ENCODE data around the gene ATG16L2.

Gene ATG16L2

GRCh38 chr11:72793425-72794367 lies 20.5 kb upstream of the ATG16L2 start, which contains the start of gene STARD10:
TSS of gene STARD10 (minus strand) at chr11:72794047. CDS start at chr11:72781181, 12,866 bp downstream.
- peak within 1 kb of the TSS; percentile 66 for H3K27ac ChIP-seq (replicated peaks)
- H3K4me3 ChIP-seq (replicated peaks; ENCODE audit: insufficient read depth, low read length) = peak within 1 kb of the TSS; percentile 59
- TF ChIP-seq SPI1 (IDR thresholded peaks at IDR 0.05; ENCODE audit: borderline replicate concordance, low read depth) = no peak; the same call in 1 of the 2 replicates
- TF ChIP-seq POLR2AphosphoS5 (IDR thresholded peaks at IDR 0.05; ENCODE audit: low read depth) = no peak
- TF ChIP-seq, protein P1, sequence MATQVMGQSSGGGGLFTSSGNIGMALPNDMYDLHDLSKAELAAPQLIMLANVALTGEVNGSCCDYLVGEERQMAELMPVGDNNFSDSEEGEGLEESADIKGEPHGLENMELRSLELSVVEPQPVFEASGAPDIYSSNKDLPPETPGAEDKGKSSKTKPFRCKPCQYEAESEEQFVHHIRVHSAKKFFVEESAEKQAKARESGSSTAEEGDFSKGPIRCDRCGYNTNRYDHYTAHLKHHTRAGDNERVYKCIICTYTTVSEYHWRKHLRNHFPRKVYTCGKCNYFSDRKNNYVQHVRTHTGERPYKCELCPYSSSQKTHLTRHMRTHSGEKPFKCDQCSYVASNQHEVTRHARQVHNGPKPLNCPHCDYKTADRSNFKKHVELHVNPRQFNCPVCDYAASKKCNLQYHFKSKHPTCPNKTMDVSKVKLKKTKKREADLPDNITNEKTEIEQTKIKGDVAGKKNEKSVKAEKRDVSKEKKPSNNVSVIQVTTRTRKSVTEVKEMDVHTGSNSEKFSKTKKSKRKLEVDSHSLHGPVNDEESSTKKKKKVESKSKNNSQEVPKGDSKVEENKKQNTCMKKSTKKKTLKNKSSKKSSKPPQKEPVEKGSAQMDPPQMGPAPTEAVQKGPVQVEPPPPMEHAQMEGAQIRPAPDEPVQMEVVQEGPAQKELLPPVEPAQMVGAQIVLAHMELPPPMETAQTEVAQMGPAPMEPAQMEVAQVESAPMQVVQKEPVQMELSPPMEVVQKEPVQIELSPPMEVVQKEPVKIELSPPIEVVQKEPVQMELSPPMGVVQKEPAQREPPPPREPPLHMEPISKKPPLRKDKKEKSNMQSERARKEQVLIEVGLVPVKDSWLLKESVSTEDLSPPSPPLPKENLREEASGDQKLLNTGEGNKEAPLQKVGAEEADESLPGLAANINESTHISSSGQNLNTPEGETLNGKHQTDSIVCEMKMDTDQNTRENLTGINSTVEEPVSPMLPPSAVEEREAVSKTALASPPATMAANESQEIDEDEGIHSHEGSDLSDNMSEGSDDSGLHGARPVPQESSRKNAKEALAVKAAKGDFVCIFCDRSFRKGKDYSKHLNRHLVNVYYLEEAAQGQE (IDR thresholded peaks at IDR 0.05; ENCODE audit: insufficient replicate concordance, low read depth) = no peak
- TF ChIP-seq GABPA (IDR thresholded peaks at IDR 0.05; ENCODE audit: low read depth) = peak; percentile 14; the same call in 1 of the 2 replicates
- peak; percentile 51 for TF ChIP-seq CTCF (IDR thresholded peaks at IDR 0.05; ENCODE audit: insufficient read depth, low read length)
- peak; percentile 94 for DNase-seq (ENCODE audit: low read depth in 1 of 2, low spot score in 1 of 2)
- no peaks in the 10 kb centered on the region for H3K27me3 ChIP-seq (ENCODE audit: insufficient read depth, poor library complexity, severe bottlenecking)

GRCh38 chr11:72798361-72798760 lies 15.8 kb upstream of the ATG16L2 start:
- DNase-seq (ENCODE audit: low read depth in 1 of 2, low spot score in 1 of 2) = no peak
- H3K4me3 ChIP-seq (replicated peaks; ENCODE audit: insufficient read depth, low read length) = no peak overlapping the region
- H3K27ac ChIP-seq (replicated peaks) = no peak overlapping the region
- H3K27me3 ChIP-seq (ENCODE audit: insufficient read depth, poor library complexity, severe bottlenecking) = no peaks in the 10 kb centered on the region
- TF ChIP-seq GABPA (IDR thresholded peaks at IDR 0.05; ENCODE audit: low read depth) = no peak
- TF ChIP-seq CTCF (IDR thresholded peaks at IDR 0.05; ENCODE audit: insufficient read depth, low read length) = no peak
- TF ChIP-seq, protein P1 (IDR thresholded peaks at IDR 0.05; ENCODE audit: insufficient replicate concordance, low read depth) = no peak
- TF ChIP-seq POLR2AphosphoS5 (IDR thresholded peaks at IDR 0.05; ENCODE audit: low read depth) = no peak
- TF ChIP-seq SPI1 (IDR thresholded peaks at IDR 0.05; ENCODE audit: borderline replicate concordance, low read depth) = no peak

- no peak overlapping the region for H3K4me3 ChIP-seq (replicated peaks; ENCODE audit: insufficient read depth, low read length)
- no peak for DNase-seq (ENCODE audit: low read depth in 1 of 2, low spot score in 1 of 2)
- TF ChIP-seq CTCF (IDR thresholded peaks at IDR 0.05; ENCODE audit: insufficient read depth, low read length) (no peak), POLR2AphosphoS5 (IDR thresholded peaks at IDR 0.05; ENCODE audit: low read depth) (no peak), GABPA (IDR thresholded peaks at IDR 0.05; ENCODE audit: low read depth) (no peak), SPI1 (IDR thresholded peaks at IDR 0.05; ENCODE audit: borderline replicate concordance, low read depth) (no peak)
- TF ChIP-seq, protein P1 (IDR thresholded peaks at IDR 0.05; ENCODE audit: insufficient replicate concordance, low read depth) = no peak
- no peaks in the 10 kb centered on the region for H3K27me3 ChIP-seq (ENCODE audit: insufficient read depth, poor library complexity, severe bottlenecking)
- H3K27ac ChIP-seq (replicated peaks) = no peak overlapping the region
Measured at GRCh38 chr11:72799441-72799840, 14.8 kb upstream of the ATG16L2 start.

All from HL-60 (cell line).